HCT116 (cell line): ENCODE data around the gene HMGN3. TPM values are rescaled to one million over a fixed set of nuclear protein-coding genes. Genes with fewer than 3 reads are reported as not detected.

Experiments
- ATAC-seq: fragments of 200-7000 bp; cut with Tn5 transposase; 2 replicates; pipeline ENCODE4 v1.9.1; 2020; ENCODE audit warnings: mild to moderate bottlenecking, moderate library complexity
- BruUV-seq: library from RNA; stranded (reverse); fragments of 400-500 nt; replicated peaks from 2 replicates; lab custom pipeline; 2021; lab: Mats Ljungman, UMichigan
- CTCF ChIA-PET: fragments of 300-600 bp; sonication (Branson Sonifier 250); formaldehyde crosslinking; loops from one replicate; lab custom pipeline; 2021; ENCODE audit warnings: antibody characterized with exemption; lab: Charles Lee
- POLR2A ChIA-PET: fragments of 300-600, 350-600 bp; sonication (Branson Sonifier 250); formaldehyde crosslinking; loops from one replicate; lab custom pipeline; 2021; ENCODE audit warnings: antibody characterized with exemption; lab: Charles Lee
- RAD21 ChIA-PET, 2 experiments: fragments of 300-600 bp; sonication (Branson Sonifier 250); formaldehyde crosslinking; loops; one replicate each; lab custom pipeline; 2023; ENCODE audit warnings: low total read pairs in 2 of 2; ENCODE audit not compliant: uncharacterized antibody in 2 of 2, unreplicated experiment in 2 of 2, low non-redundant PET in 1 of 2; lab: Charles Lee
- DNase-seq: peaks from one replicate; pipeline ENCODE4 v3.0.0-alpha.2; 2010; ENCODE audit warnings: low read depth, low spot score
- H2AFZ ChIP-seq: fragments of 200-600 bp; shearing (Covaris generic), sonication (generic); 2 replicates; pipeline ENCODE4 v1.6.1; 2017; ENCODE audit warnings: low read depth, mixed run types, mixed read lengths, antibody characterized with exemption, low read length; ENCODE audit not compliant: poor library complexity, severe bottlenecking
- H3K27ac ChIP-seq: 2 replicates; pipeline ENCODE4 v1.5.1; 2012; ENCODE audit warnings: low read depth, low read length
- H3K27me3 ChIP-seq: fragments of 200-600 bp; sonication (generic); 2 replicates; pipeline ENCODE4 v1.6.1; 2016; ENCODE audit warnings: mixed run types, low read length, mixed read lengths; ENCODE audit not compliant: insufficient read depth
- H3K36me3 ChIP-seq, 2 experiments: fragments of 200-500 bp in 1 of 2; fragments of 200-600 bp in 1 of 2; sonication (Bioruptor generic) in 1 of 2; sonication (generic) in 1 of 2; 2 replicates each; pipeline versions ENCODE4 v1.5.1 to v1.6.1; 2014 to 2016; ENCODE audit warnings: low read length in 2 of 2, inconsistent platforms in 1 of 2, mixed read lengths in 1 of 2, mixed run types in 1 of 2; ENCODE audit not compliant: insufficient read depth in 2 of 2, control insufficient read depth in 1 of 2
- H3K4me1 ChIP-seq, 2 experiments: fragments of 200-600 bp in 1 of 2; sonication (generic) in 1 of 2; 2 replicates each; pipeline versions ENCODE4 v1.5.1 to v1.6.1; 2012 to 2017; ENCODE audit warnings: low read length in 2 of 2, inconsistent platforms in 1 of 2, mild to moderate bottlenecking in 1 of 2, mixed read lengths in 1 of 2, mixed run types in 1 of 2, moderate library complexity in 1 of 2; ENCODE audit not compliant: insufficient read depth in 2 of 2, control insufficient read depth in 1 of 2
- H3K4me2 ChIP-seq: fragments of 200-600 bp; sonication (generic); 2 replicates; pipeline ENCODE4 v1.6.1; 2017; ENCODE audit warnings: mixed run types, low read length, mixed read lengths
- H3K4me3 ChIP-seq, 2 experiments: fragments of 200-600 bp in 1 of 2; sonication (generic) in 1 of 2; replicated peaks in 1 of 2; 2 replicates each; pipeline ENCODE4 v1.5.1; 2011 to 2016; ENCODE audit warnings: low read length in 2 of 2, control low read depth in 1 of 2, low read depth in 1 of 2, mild to moderate bottlenecking in 1 of 2, mixed read lengths in 1 of 2, mixed run types in 1 of 2
- H3K79me2 ChIP-seq: fragments of 200-600 bp; sonication (generic); 2 replicates; pipeline ENCODE4 v1.6.1; 2017; ENCODE audit warnings: mild to moderate bottlenecking, mixed run types, low read length, moderate library complexity, mixed read lengths; ENCODE audit not compliant: insufficient read depth
- H3K9ac ChIP-seq: fragments of 200-600 bp; sonication (generic); 2 replicates; pipeline ENCODE4 v1.6.1; 2016; ENCODE audit warnings: low read length, mixed read lengths
- H3K9me2 ChIP-seq: fragments of 200-600 bp; sonication (generic), shearing (Covaris generic); 2 replicates; pipeline ENCODE4 v1.6.1; 2017; ENCODE audit warnings: mixed run types, mild to moderate bottlenecking, moderate library complexity; ENCODE audit not compliant: insufficient read depth
- H3K9me3 ChIP-seq, 2 experiments: fragments of 200-500 bp in 1 of 2; fragments of 200-600 bp in 1 of 2; sonication (Bioruptor generic) in 1 of 2; sonication (generic) in 1 of 2; 2 replicates each; pipeline ENCODE4 v1.6.1; 2014 to 2017; ENCODE audit warnings: low read length in 2 of 2, mixed read lengths in 2 of 2, inconsistent platforms in 1 of 2, low read depth in 1 of 2, mild to moderate bottlenecking in 1 of 2, mixed run types in 1 of 2, moderate library complexity in 1 of 2; ENCODE audit not compliant: control insufficient read depth in 1 of 2, insufficient read depth in 1 of 2
- H4K20me1 ChIP-seq: fragments of 200-600 bp; sonication (generic), shearing (Covaris generic); 2 replicates; pipeline ENCODE4 v1.6.1; 2017; ENCODE audit warnings: mixed run types, mild to moderate bottlenecking, moderate library complexity; ENCODE audit not compliant: insufficient read depth
- CBX3 ChIP-seq: IDR thresholded peaks from 2 replicates; pipeline ENCODE4 v1.6.1; 2012; ENCODE audit warnings: low read depth
- EGR1 ChIP-seq: IDR thresholded peaks from 2 replicates; pipeline ENCODE4 v1.6.1; 2012; ENCODE audit warnings: low read depth
- ELF1 ChIP-seq: IDR thresholded peaks from 2 replicates; pipeline ENCODE4 v1.6.1; 2012; ENCODE audit warnings: low read depth, borderline replicate concordance
- EZH2 ChIP-seq: fragments of 200-600 bp; sonication (generic); IDR thresholded peaks from 2 replicates; pipeline ENCODE4 v1.6.1; 2017; ENCODE audit warnings: antibody characterized with exemption, mixed run types
- EZH2phosphoT487 ChIP-seq: fragments of 200-600 bp; IDR thresholded peaks from 2 replicates; pipeline ENCODE4 v1.6.1; 2018; ENCODE audit warnings: antibody characterized with exemption, borderline replicate concordance
- POLR2AphosphoS5 ChIP-seq: IDR thresholded peaks from 2 replicates; pipeline ENCODE4 v1.6.1; 2011; ENCODE audit warnings: mild to moderate bottlenecking, low read depth, low read length, moderate library complexity
- RAD21 ChIP-seq: IDR thresholded peaks from 2 replicates; pipeline ENCODE4 v1.6.1; 2012; ENCODE audit warnings: low read depth, mild to moderate bottlenecking
- TCF7L2 ChIP-seq: IDR thresholded peaks from 2 replicates; pipeline ENCODE4 v1.7.0; 2011; ENCODE audit warnings: borderline replicate concordance, inconsistent platforms; ENCODE audit not compliant: insufficient read depth, insufficient read length; ENCODE audit errors: extremely low read depth
- ZNF274 ChIP-seq: fragments of 200-500 bp; sonication (Bioruptor generic); IDR thresholded peaks from 2 replicates; pipeline ENCODE4 v1.6.1; 2014; ENCODE audit warnings: mild to moderate bottlenecking, low read depth, low read length, inconsistent platforms
- intact Hi-C: fragments of 100-400 bp; cut with micrococcal nuclease; formaldehyde crosslinking; loops from 2 replicates; pipeline ENCODE4 v1.10.0; 2022
- total RNA-seq: library from RNA; stranded (reverse); gene quantifications from one replicate; pipeline ENCODE4 v1.2.1, GENCODE V29; 2021; ENCODE audit not compliant: unreplicated experiment
- TF ChIP-seq, protein P1 (sequence below): IDR thresholded peaks from 2 replicates; pipeline ENCODE4 v1.6.1; 2012; ENCODE audit warnings: low read depth

HMGN3 gene
- total RNA-seq, 1 experiment from 2014 or later = 60.5 TPM

DNA sequence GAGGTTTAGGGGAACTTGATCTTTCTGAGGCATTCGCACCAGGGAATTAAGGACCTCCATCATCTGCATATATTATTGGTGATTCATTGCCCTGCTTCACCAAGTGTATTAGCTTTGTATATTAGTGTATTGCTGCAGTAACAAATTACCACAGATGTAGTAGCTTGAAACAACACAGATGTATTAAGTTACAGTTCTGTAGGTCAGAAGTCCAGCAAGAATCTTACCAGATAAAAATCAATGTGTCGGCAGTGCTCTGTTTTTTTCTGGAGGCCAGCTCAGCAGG lies 65.8 kb downstream of the HMGN3 start (continued):
- no peak for TF ChIP-seq RAD21
- no peak for TF ChIP-seq EZH2phosphoT487
- no peak for TF ChIP-seq EGR1
- no peak for TF ChIP-seq CBX3
- TF ChIP-seq ELF1 = no peak
- no peak for TF ChIP-seq ZNF274

DNA sequence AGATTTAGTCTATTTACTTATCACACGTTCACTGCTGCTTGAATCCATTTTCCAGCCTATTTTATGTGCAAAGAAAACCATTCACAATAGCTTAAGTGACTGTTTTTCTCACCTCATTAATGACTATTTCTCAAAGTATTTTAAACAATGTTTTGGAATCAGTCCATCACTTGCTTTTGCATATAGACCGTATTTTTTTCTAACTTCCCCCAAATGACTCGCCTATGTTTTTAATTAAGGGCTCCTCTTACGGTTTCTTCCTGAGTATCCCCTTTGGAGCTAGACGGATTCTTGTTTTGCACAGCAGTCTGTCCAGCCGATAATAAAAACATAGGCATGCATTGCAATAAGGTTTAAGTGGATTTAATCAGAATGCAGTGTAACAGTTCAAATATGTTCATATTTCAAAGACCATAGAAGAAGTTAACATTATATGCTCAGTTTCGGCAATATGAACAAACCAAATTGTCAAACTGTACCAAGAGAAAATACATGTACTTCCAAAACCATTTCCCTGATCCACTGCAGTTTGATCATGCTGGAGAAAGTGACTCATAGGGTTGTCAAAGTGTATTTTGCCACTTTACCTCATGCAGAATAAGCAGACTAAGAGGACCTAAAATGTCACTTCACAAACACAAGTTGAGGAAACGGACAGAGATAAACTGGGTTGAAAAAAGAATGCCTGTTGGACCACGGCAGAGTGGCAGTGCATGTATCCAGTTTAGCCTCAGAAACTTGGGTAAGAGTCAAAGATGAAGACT lies 66.4 kb downstream of the HMGN3 start:
- ChIA-PET POLR2A (no interaction called here), RAD21 (no interaction called here), CTCF (no interaction called here)
- Histone ChIP-seq H3K4me2 (no peak overlapping the region), H3K36me3 (no peaks in the 10 kb centered on the region), H3K4me3 (no peak overlapping the region), H3K9me2 (no peaks in the 10 kb centered on the region), H3K9me3 (no peaks in the 10 kb centered on the region), H2AFZ (no peak overlapping the region), H3K4me1 (no peaks in the 10 kb centered on the region), H3K27ac (no peak overlapping the region), H3K79me2 (no peaks in the 10 kb centered on the region), H3K27me3 (no peaks in the 10 kb centered on the region), H4K20me1 (no peaks in the 10 kb centered on the region), H3K9ac (no peak overlapping the region)
- intact Hi-C loops = no loop called here
- no peak for DNase-seq
- TF ChIP-seq ZNF274 (no peak), EZH2 (no peak), TCF7L2 (no peak), POLR2AphosphoS5 (no peak), CBX3 (no peak), RAD21 (no peak), EZH2phosphoT487 (no peak)
- TF ChIP-seq, protein P1, sequence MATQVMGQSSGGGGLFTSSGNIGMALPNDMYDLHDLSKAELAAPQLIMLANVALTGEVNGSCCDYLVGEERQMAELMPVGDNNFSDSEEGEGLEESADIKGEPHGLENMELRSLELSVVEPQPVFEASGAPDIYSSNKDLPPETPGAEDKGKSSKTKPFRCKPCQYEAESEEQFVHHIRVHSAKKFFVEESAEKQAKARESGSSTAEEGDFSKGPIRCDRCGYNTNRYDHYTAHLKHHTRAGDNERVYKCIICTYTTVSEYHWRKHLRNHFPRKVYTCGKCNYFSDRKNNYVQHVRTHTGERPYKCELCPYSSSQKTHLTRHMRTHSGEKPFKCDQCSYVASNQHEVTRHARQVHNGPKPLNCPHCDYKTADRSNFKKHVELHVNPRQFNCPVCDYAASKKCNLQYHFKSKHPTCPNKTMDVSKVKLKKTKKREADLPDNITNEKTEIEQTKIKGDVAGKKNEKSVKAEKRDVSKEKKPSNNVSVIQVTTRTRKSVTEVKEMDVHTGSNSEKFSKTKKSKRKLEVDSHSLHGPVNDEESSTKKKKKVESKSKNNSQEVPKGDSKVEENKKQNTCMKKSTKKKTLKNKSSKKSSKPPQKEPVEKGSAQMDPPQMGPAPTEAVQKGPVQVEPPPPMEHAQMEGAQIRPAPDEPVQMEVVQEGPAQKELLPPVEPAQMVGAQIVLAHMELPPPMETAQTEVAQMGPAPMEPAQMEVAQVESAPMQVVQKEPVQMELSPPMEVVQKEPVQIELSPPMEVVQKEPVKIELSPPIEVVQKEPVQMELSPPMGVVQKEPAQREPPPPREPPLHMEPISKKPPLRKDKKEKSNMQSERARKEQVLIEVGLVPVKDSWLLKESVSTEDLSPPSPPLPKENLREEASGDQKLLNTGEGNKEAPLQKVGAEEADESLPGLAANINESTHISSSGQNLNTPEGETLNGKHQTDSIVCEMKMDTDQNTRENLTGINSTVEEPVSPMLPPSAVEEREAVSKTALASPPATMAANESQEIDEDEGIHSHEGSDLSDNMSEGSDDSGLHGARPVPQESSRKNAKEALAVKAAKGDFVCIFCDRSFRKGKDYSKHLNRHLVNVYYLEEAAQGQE = no peak
- BruUV-seq = no TSS peak
- no peak for ATAC-seq
